OCI-LY7 (cell line): ENCODE data around the gene TDRD7. TPM values are rescaled to one million over a fixed set of nuclear protein-coding genes. Genes with fewer than 3 reads are reported as not detected.

ENCODE experiments used
- BruUV-seq: library from RNA; stranded (reverse); fragments of 400-500 nt; replicated peaks from 2 replicates; lab custom pipeline; 2021; lab: Mats Ljungman, UMichigan
- CTCF ChIA-PET: fragments of 300-600 bp; sonication (Branson Sonifier 250); formaldehyde crosslinking; loops from one replicate; lab custom pipeline; 2022; ENCODE audit warnings: antibody characterized with exemption; ENCODE audit not compliant: unreplicated experiment; lab: Charles Lee
- POLR2A ChIA-PET: fragments of 300-600 bp; sonication (Branson Sonifier 250); formaldehyde crosslinking; loops from one replicate; lab custom pipeline; 2022; ENCODE audit warnings: antibody characterized with exemption; lab: Charles Lee
- DNase-seq: peaks from one replicate; pipeline ENCODE4 v3.0.0-alpha.2; 2015; ENCODE audit warnings: low spot score
- H2AFZ ChIP-seq: fragments of 200-600 bp; sonication (generic), shearing (Covaris generic); 2 replicates; pipeline ENCODE4 v1.6.1; 2014; ENCODE audit warnings: mild to moderate bottlenecking, antibody characterized with exemption, low read length, moderate library complexity
- H3K27ac ChIP-seq: fragments of 200-600 bp; sonication (generic); 2 replicates; pipeline ENCODE4 v1.5.1; 2014; ENCODE audit warnings: mixed run types, low read depth, mild to moderate bottlenecking, moderate library complexity, low read length, inconsistent platforms; ENCODE audit not compliant: poor library complexity, severe bottlenecking
- H3K36me3 ChIP-seq: fragments of 200-600 bp; sonication (generic); 2 replicates; pipeline ENCODE4 v1.6.1; 2014; ENCODE audit warnings: mild to moderate bottlenecking, antibody characterized with exemption, low read length, moderate library complexity, mixed read lengths; ENCODE audit not compliant: insufficient read depth
- H3K4me1 ChIP-seq: fragments of 200-600 bp; sonication (generic); 2 replicates; pipeline ENCODE4 v1.5.1; 2014; ENCODE audit warnings: mild to moderate bottlenecking, low read length; ENCODE audit not compliant: insufficient read depth, poor library complexity, severe bottlenecking
- H3K4me2 ChIP-seq: fragments of 200-600 bp; sonication (generic); 2 replicates; pipeline ENCODE4 v1.6.1; 2014; ENCODE audit warnings: mild to moderate bottlenecking, low read length
- H3K4me3 ChIP-seq: fragments of 200-600 bp; sonication (generic); 2 replicates; pipeline ENCODE4 v1.5.1; 2014; ENCODE audit warnings: mild to moderate bottlenecking, low read depth, low read length; ENCODE audit not compliant: poor library complexity, severe bottlenecking
- H3K79me2 ChIP-seq: fragments of 200-600 bp; sonication (generic); 2 replicates; pipeline ENCODE4 v1.6.1; 2016; ENCODE audit warnings: low read depth, mild to moderate bottlenecking, low read length, moderate library complexity, mixed read lengths; ENCODE audit not compliant: insufficient read depth
- H3K9me2 ChIP-seq: fragments of 200-600 bp; sonication (generic); 2 replicates; pipeline ENCODE4 v1.6.1; 2016; ENCODE audit warnings: mild to moderate bottlenecking, low read length, mixed read lengths; ENCODE audit not compliant: insufficient read depth
- H3K9me3 ChIP-seq: fragments of 200-600 bp; sonication (generic); 2 replicates; pipeline ENCODE4 v1.6.1; 2014; ENCODE audit warnings: mild to moderate bottlenecking, mixed run types, low read length, mixed read lengths
- H4K20me1 ChIP-seq: fragments of 200-600 bp; sonication (generic); 2 replicates; pipeline ENCODE4 v1.6.1; 2014; ENCODE audit warnings: mild to moderate bottlenecking, antibody characterized with exemption, low read length, moderate library complexity, mixed read lengths; ENCODE audit not compliant: insufficient read depth
- EZH2phosphoT487 ChIP-seq: fragments of 200-600 bp; sonication (generic); IDR thresholded peaks from 2 replicates; pipeline ENCODE4 v1.6.1; 2018; ENCODE audit warnings: low read depth, borderline replicate concordance, mild to moderate bottlenecking, mixed run types, antibody characterized with exemption, low read length, moderate library complexity, mixed read lengths
- intact Hi-C: fragments of 100-400 bp; cut with micrococcal nuclease; formaldehyde crosslinking; loops from one replicate; pipeline ENCODE4 v1.10.0; 2022; ENCODE audit not compliant: unreplicated experiment
- microRNA-seq: library from miRNA; unstranded; fragments of <30 nt; microRNA quantifications from one replicate; pipeline ENCODE4 v1.2.0, GENCODE V29; 2022; ENCODE audit warnings: borderline replicate concordance
- small RNA-seq: library from RNA; depleted of rRNA; stranded (forward); fragments of <200 nt; gene quantifications from one replicate; pipeline ENCODE3, GENCODE V24; 2014
- total RNA-seq, 2 experiments: library from RNA; depleted of rRNA in 1 of 2; stranded (reverse); fragments of >200 nt in 1 of 2; shearing (Covaris generic) in 1 of 2; gene quantifications; 2 replicates each; pipeline ENCODE4 v1.2.3, GENCODE V29; 2014 to 2022
- TF ChIP-seq, protein P1 (sequence below): fragments of 200-600 bp; sonication (generic); conservative IDR thresholded peaks from 2 replicates; pipeline ENCODE4 v1.5.1; 2014; ENCODE audit warnings: mild to moderate bottlenecking, antibody characterized with exemption, low read length, moderate library complexity, mixed read lengths

TDRD7 gene
- total RNA-seq, 2 experiments from 2014 or later, result 4.0 to 6.1 TPM

DNA sequence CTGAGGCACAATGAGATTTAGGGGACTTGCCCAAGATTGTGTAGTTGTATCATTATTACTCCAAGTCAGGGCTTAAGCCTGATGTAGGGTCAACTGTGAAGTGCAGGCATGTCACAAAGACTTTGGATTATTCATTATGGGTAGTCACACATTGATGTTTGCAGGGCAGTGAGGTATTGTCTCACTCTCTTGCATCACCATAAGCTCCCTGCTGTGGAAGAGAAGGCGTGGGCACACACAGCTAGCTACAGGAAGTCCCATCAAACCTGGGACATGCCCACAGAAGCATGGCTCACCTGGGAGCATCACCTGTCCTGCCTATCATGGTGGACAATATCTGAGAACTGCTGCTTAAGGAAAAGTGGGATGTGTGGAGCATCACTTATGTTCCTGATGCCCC, 131.7 kb downstream of the TDRD7 start:
- H3K4me1 ChIP-seq, result no peaks in the 10 kb centered on the region
- H3K4me3 ChIP-seq, result no peak overlapping the region
- H2AFZ ChIP-seq, result no peak overlapping the region
- intact Hi-C loops, result no loop called here
- TF ChIP-seq, protein P1, sequence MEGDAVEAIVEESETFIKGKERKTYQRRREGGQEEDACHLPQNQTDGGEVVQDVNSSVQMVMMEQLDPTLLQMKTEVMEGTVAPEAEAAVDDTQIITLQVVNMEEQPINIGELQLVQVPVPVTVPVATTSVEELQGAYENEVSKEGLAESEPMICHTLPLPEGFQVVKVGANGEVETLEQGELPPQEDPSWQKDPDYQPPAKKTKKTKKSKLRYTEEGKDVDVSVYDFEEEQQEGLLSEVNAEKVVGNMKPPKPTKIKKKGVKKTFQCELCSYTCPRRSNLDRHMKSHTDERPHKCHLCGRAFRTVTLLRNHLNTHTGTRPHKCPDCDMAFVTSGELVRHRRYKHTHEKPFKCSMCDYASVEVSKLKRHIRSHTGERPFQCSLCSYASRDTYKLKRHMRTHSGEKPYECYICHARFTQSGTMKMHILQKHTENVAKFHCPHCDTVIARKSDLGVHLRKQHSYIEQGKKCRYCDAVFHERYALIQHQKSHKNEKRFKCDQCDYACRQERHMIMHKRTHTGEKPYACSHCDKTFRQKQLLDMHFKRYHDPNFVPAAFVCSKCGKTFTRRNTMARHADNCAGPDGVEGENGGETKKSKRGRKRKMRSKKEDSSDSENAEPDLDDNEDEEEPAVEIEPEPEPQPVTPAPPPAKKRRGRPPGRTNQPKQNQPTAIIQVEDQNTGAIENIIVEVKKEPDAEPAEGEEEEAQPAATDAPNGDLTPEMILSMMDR, result no peak
- TF ChIP-seq EZH2phosphoT487, result no peak
- H3K9me2 ChIP-seq, result no peaks in the 10 kb centered on the region
- no peaks in the 10 kb centered on the region for H3K9me3 ChIP-seq
- no peak for DNase-seq
- ChIA-PET POLR2A (no interaction called here), CTCF (no interaction called here)
- no TSS peak for BruUV-seq
- H3K27ac ChIP-seq, result no peak overlapping the region
- no peaks in the 10 kb centered on the region for H3K79me2 ChIP-seq
- no peaks in the 10 kb centered on the region for H3K36me3 ChIP-seq
- H4K20me1 ChIP-seq, result no peaks in the 10 kb centered on the region
- H3K4me2 ChIP-seq, result no peak overlapping the region

DNA sequence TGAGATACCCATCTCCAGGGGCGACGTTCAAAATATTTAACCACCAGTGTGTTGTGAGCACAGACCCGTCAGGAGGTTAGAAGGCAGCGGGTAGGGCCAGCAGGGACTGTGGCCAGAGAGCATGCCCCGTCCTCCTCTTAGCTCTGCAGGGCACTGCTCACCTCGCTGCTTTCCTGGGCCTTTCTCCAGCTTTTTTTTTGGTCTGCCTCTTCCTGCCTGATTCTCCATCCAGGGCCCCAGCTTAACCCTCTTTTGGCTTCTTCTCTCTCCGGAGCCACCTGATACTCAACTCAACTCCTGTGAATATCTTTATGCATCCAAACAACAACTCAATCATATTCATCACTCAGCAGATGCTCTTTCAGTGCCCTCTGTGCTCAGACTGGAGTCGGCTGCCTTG, 133.6 kb downstream of the TDRD7 start:
- H3K9me2 ChIP-seq, result no peaks in the 10 kb centered on the region
- no peak overlapping the region for H2AFZ ChIP-seq
- no peaks in the 10 kb centered on the region for H3K36me3 ChIP-seq
- no TSS peak for BruUV-seq
- no peaks in the 10 kb centered on the region for H4K20me1 ChIP-seq
- TF ChIP-seq EZH2phosphoT487, result no peak
- TF ChIP-seq, protein P1, result no peak
- H3K79me2 ChIP-seq, result no peaks in the 10 kb centered on the region
- no peaks in the 10 kb centered on the region for H3K4me1 ChIP-seq
- ChIA-PET POLR2A (no interaction called here), CTCF (no interaction called here)
- no peak overlapping the region for H3K4me2 ChIP-seq
- H3K4me3 ChIP-seq, result no peak overlapping the region
- no peaks in the 10 kb centered on the region for H3K9me3 ChIP-seq
- intact Hi-C loops, result no loop called here
- DNase-seq, result no peak
- no peak overlapping the region for H3K27ac ChIP-seq

Small RNA genes lying within 50 kb of the gene (microRNA-seq; reads per million reads assigned to microRNA genes)
- not detected for gene MIR1302-8

Small RNA genes lying within 50 kb of the gene (small RNA-seq; reads per million reads assigned to genes)
- not detected for gene MIR1302-8

Other genes with a start within 250 kb of the TDRD7 start
- 0.13 TPM in 1 of 2 replicates, not detected in the other for gene CCDC180, start 104.4 kb upstream of the TDRD7 start, total RNA-seq (2014; rRNA removed; shearing (Covaris generic))
- gene CCDC180, start 104.4 kb upstream of the TDRD7 start, total RNA-seq (2022), result 1.2 and 1.8 TPM in 2 replicates
- gene TMOD1, start 89.6 kb downstream of the TDRD7 start, total RNA-seq (2014; rRNA removed; shearing (Covaris generic)), result not detected in 2 replicates
- not detected in 2 replicates for gene TMOD1, start 89.6 kb downstream of the TDRD7 start, total RNA-seq (2022)
- gene TSTD2, start 221.3 kb downstream of the TDRD7 start, total RNA-seq (2014; rRNA removed; shearing (Covaris generic)), result 15.8 and 17.1 TPM in 2 replicates
- 22.0 and 24.1 TPM in 2 replicates for gene TSTD2, start 221.3 kb downstream of the TDRD7 start, total RNA-seq (2022)
- gene NCBP1, start 221.7 kb downstream of the TDRD7 start, total RNA-seq (2014; rRNA removed; shearing (Covaris generic)), result 35.8 and 37.8 TPM in 2 replicates
- gene NCBP1, start 221.7 kb downstream of the TDRD7 start, total RNA-seq (2022), result 54.7 and 57.5 TPM in 2 replicates